Bronchial epithelial cell (primary cell): ENCODE results near the gene TNFRSF18. TPM values are rescaled to one million over a fixed set of nuclear protein-coding genes. Genes with fewer than 3 reads are reported as not detected.

ENCODE experiments used
- DNase-seq: peaks from one replicate; pipeline ENCODE4 v3.0.0-alpha.2; 2010; ENCODE audit warnings: low read depth
- FAIRE-seq: peaks from 2 replicates; lab custom pipeline; 2011; peaks lifted over from hg19 to GRCh38; lab: Jason Lieb, UNC
- H3K27me3 ChIP-seq: 2 replicates; pipeline ENCODE4 v1.5.1; 2011; ENCODE audit warnings: low read length; ENCODE audit not compliant: control insufficient read depth, insufficient read depth
- H3K36me3 ChIP-seq: 2 replicates; pipeline ENCODE4 v1.5.1; 2011; ENCODE audit warnings: low read length; ENCODE audit not compliant: control insufficient read depth, insufficient read depth
- H3K4me3 ChIP-seq: 2 replicates; pipeline ENCODE4 v1.5.1; 2011; ENCODE audit warnings: mild to moderate bottlenecking, low read depth, low read length, control low read depth
- CTCF ChIP-seq: IDR thresholded peaks from 2 replicates; pipeline ENCODE4 v1.5.1; 2011; ENCODE audit warnings: mild to moderate bottlenecking, moderate library complexity, low read length, control low read depth, inconsistent platforms; ENCODE audit not compliant: insufficient read depth, severe bottlenecking
- total RNA-seq: library from RNA; depleted of rRNA; stranded (reverse); fragments of >200 nt; gene quantifications from 2 replicates; pipeline ENCODE4 v1.2.1, GENCODE V29; 2014

TNFRSF18 gene
- total RNA-seq, 1 donor from 2014 or later = not detected

- TF ChIP-seq CTCF = no peak
- no peaks in the 10 kb centered on the region for H3K27me3 ChIP-seq
- H3K36me3 ChIP-seq = peaks cover 2% of the 10 kb centered on the region
- FAIRE-seq (no peak), DNase-seq (no peak)
- H3K4me3 ChIP-seq = no peak overlapping the region
Measured at GRCh38 chr1:1235016-1235744, 28.8 kb upstream of the TNFRSF18 start.

GRCh38 chr1:1234180-1234808 lies 27.9 kb upstream of the TNFRSF18 start:
- DNase-seq = no peak
- H3K27me3 ChIP-seq = no peaks in the 10 kb centered on the region
- no peak for FAIRE-seq
- no peak for TF ChIP-seq CTCF
- no peak overlapping the region for H3K4me3 ChIP-seq
- H3K36me3 ChIP-seq = peaks cover 7% of the 10 kb centered on the region

GRCh38 chr1:1233567-1233892 lies 27.1 kb upstream of the TNFRSF18 start:
- TF ChIP-seq CTCF = no peak
- H3K27me3 ChIP-seq = no peaks in the 10 kb centered on the region
- no peak overlapping the region for H3K4me3 ChIP-seq
- FAIRE-seq (no peak), DNase-seq (no peak)
- H3K36me3 ChIP-seq = peaks cover 9% of the 10 kb centered on the region

GRCh38 chr1:1232796-1233566 lies 26.6 kb upstream of the TNFRSF18 start:
- TF ChIP-seq CTCF = no peak
- peaks cover 14% of the 10 kb centered on the region for H3K36me3 ChIP-seq
- DNase-seq = no peak
- H3K27me3 ChIP-seq = no peaks in the 10 kb centered on the region
- FAIRE-seq = no peak
- no peak overlapping the region for H3K4me3 ChIP-seq

- TF ChIP-seq CTCF = no peak
- no peak for DNase-seq
- Histone ChIP-seq H3K4me3 (peak within 1 kb of the TSS; percentile 93), H3K27me3 (no peaks in the 10 kb centered on the region), H3K36me3 (peaks cover 18% of the 10 kb centered on the region)
- FAIRE-seq = no peak
Measured at GRCh38 chr1:1232208-1232795, 25.9 kb upstream of the TNFRSF18 start, which contains the start of gene B3GALT6. Gene B3GALT6, plus strand, starts transcription at chr1:1232237. Its CDS starts 42 bp downstream, at chr1:1232279.
